ENCODE data around the gene CPT1A. TPM values are rescaled to one million over a fixed set of nuclear protein-coding genes. Genes with fewer than 3 reads are reported as not detected.

CPT1A gene
- total RNA-seq, 4 donors from 2014 or later, result 6.9 to 32.1 (median 12.9) TPM

DNA sequence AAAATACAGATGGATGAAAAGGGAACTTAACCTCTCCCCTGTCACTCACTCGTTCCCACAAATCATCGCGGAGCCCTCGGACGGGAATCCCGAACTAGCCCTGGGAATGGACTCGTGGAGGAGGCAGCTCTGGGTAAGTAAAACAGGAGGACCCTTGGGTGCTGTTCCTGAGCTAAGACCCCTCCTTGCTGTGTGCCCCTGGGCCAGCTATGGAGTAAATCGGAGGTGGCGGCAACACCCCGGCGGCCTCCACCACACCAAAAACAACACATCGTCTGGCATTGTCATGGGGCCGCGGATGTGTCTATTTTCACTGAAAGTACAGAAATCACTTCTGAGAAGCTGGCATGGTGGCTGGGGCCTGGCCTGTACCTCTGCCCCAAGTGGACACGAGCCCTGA is 12.1 kb downstream of the CPT1A start:
- in situ Hi-C loops (cut with MboI; ENCODE audit: low sequenced_read_pairs in 4 of 4) (no loop called here), intact Hi-C loops (cut with DNase I; ENCODE audit: low total_unique reads) (no loop called here)
- no peak for ATAC-seq
- no peaks in the 10 kb centered on the region for H3K36me3 ChIP-seq
- H3K27ac ChIP-seq, result no peak overlapping the region
- no peak for TF ChIP-seq POLR2A (IDR thresholded peaks at IDR 0.05)
- TF ChIP-seq CTCF (IDR thresholded peaks at IDR 0.05 in 4 of 5, conservative IDR thresholded peaks at IDR 0.05 in 1 of 5), result no peak
- peaks cover 43 to 51% of the 10 kb centered on the region in 2 donors for H3K4me1 ChIP-seq
- H3K9me3 ChIP-seq, result no peaks in the 10 kb centered on the region
- no peaks in the 10 kb centered on the region for H3K27me3 ChIP-seq
- no peak for DNase-seq
- no peak overlapping the region for H3K4me3 ChIP-seq

- in situ Hi-C loops (cut with MboI; ENCODE audit: low sequenced_read_pairs in 4 of 4) (no loop called here), intact Hi-C loops (cut with DNase I; ENCODE audit: low total_unique reads) (no loop called here)
- Histone ChIP-seq H3K36me3 (no peaks in the 10 kb centered on the region), H3K9me3 (no peaks in the 10 kb centered on the region), H3K27me3 (no peaks in the 10 kb centered on the region), H3K4me1 (peaks cover 43 to 48% of the 10 kb centered on the region in 2 donors), H3K27ac (no peak overlapping the region), H3K4me3 (no peak overlapping the region)
- TF ChIP-seq CTCF (IDR thresholded peaks at IDR 0.05 in 4 of 5, conservative IDR thresholded peaks at IDR 0.05 in 1 of 5) (no peak), POLR2A (IDR thresholded peaks at IDR 0.05) (no peak)
- ATAC-seq (no peak), DNase-seq (no peak)
These were observed 12.8 kb downstream of the CPT1A start for GRCh38 chr11:68828957-68829356.

GRCh38 chr11:68828155-68828931 is 13.4 kb downstream of the CPT1A start:
- H3K27ac ChIP-seq, result no peak overlapping the region
- TF ChIP-seq CTCF (IDR thresholded peaks at IDR 0.05 in 4 of 5, conservative IDR thresholded peaks at IDR 0.05 in 1 of 5) (no peak), POLR2A (IDR thresholded peaks at IDR 0.05) (no peak)
- intact Hi-C loops (cut with DNase I; ENCODE audit: low total_unique reads), result no loop called here
- ATAC-seq, result no peak
- H3K9me3 ChIP-seq, result no peaks in the 10 kb centered on the region
- DNase-seq, result no peak
- in situ Hi-C loops (cut with MboI; ENCODE audit: low sequenced_read_pairs in 4 of 4), result no loop called here
- H3K4me1 ChIP-seq, result peaks cover 43 to 46% of the 10 kb centered on the region in 2 donors
- H3K4me3 ChIP-seq, result no peak overlapping the region
- H3K36me3 ChIP-seq, result no peaks in the 10 kb centered on the region
- no peaks in the 10 kb centered on the region for H3K27me3 ChIP-seq

DNA sequence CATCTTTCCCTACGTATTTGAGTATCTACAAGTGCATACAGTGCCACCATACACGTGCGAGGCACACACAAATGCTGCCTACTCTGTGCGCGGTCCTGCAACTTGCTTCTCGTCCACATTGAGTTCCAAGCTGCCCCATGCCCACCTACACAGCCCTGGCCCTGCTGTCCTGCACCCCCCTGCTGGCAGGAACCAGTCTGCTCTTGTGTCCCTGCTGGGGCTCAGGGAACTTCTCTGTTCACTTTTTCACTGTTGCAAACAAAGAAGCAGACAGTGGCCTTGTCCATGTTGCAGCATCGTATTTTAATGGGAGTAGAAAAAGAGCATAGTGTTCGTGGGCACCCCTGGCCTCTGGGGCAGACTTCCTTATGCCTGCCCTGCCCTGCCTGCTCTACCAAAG is 14.0 kb downstream of the CPT1A start:
- Histone ChIP-seq H3K4me1 (peaks cover 39 to 40% of the 10 kb centered on the region in 2 donors), H3K36me3 (no peaks in the 10 kb centered on the region), H3K27ac (no peak overlapping the region), H3K9me3 (no peaks in the 10 kb centered on the region), H3K4me3 (no peak overlapping the region), H3K27me3 (no peaks in the 10 kb centered on the region)
- in situ Hi-C loops (cut with MboI; ENCODE audit: low sequenced_read_pairs in 4 of 4), result no loop called here
- intact Hi-C loops (cut with DNase I; ENCODE audit: low total_unique reads), result no loop called here
- DNase-seq, result no peak
- no peak for ATAC-seq
- TF ChIP-seq CTCF (IDR thresholded peaks at IDR 0.05 in 4 of 5, conservative IDR thresholded peaks at IDR 0.05 in 1 of 5), result no peak
- TF ChIP-seq POLR2A (IDR thresholded peaks at IDR 0.05), result no peak
